ENCODE results near the gene WSB1.
"Not testable (repeated sequence)": the region's sequence is repeated elsewhere in the genome, so short reads cannot be mapped to it uniquely, and the experiment has no call there.

Gene WSB1

GRCh38 chr17:27327871-27328270 lies 34.0 kb downstream of the WSB1 start:
- intact Hi-C loops (cut with DNase I), result no loop called here
- no peak for DNase-seq

DNA sequence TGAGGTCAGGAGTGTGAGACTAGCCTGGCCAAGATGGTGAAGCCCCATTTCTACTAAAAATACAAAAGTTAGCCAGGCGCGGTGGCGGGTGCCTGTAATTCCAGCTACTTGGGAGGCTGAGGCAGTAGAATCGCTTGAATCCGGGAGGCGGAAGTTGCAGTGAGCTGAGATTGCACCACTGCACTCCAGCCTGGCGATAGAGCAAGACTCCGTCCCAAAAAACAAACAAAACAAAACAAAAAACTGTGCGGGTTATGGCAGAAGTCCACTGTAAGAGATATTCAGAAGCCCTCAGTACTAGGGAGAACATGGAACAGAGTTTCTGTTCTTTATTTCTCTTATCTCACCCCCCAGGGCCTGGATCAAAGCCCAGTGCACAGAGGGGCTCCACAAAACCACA lies 34.8 kb downstream of the WSB1 start:
- peak in 1 of 42 donors; percentile 19 for DNase-seq
- intact Hi-C loops (cut with DNase I), result not testable (repeated sequence)

GRCh38 chr17:27329146-27329805 lies 35.4 kb downstream of the WSB1 start:
- peak in 1 of 42 donors; percentile 45 for DNase-seq
- intact Hi-C loops (cut with DNase I), result no loop called here

DNA sequence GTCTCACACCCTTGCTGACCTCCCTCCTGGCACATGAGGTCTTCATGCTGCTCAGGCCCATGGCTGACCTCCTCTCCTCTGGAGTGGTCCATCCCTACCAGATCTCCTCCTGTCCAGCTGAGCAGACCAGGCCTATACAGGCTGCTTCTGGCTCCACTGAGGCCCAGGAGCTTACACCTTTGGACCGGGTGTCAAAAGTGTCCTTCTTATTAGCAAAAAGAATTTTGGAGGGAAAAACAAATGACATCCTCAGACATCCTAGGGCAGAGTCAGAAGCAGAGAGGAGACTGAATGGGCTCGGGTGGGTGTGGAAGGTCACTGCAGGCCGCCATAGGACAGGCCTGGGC lies 38.1 kb downstream of the WSB1 start:
- intact Hi-C loops (cut with DNase I), result loop anchor here (1.0 to 2.0 kb wide), 2 partner anchors 37 to 87 kb away; no protein-coding TSS in a partner anchor

DNA sequence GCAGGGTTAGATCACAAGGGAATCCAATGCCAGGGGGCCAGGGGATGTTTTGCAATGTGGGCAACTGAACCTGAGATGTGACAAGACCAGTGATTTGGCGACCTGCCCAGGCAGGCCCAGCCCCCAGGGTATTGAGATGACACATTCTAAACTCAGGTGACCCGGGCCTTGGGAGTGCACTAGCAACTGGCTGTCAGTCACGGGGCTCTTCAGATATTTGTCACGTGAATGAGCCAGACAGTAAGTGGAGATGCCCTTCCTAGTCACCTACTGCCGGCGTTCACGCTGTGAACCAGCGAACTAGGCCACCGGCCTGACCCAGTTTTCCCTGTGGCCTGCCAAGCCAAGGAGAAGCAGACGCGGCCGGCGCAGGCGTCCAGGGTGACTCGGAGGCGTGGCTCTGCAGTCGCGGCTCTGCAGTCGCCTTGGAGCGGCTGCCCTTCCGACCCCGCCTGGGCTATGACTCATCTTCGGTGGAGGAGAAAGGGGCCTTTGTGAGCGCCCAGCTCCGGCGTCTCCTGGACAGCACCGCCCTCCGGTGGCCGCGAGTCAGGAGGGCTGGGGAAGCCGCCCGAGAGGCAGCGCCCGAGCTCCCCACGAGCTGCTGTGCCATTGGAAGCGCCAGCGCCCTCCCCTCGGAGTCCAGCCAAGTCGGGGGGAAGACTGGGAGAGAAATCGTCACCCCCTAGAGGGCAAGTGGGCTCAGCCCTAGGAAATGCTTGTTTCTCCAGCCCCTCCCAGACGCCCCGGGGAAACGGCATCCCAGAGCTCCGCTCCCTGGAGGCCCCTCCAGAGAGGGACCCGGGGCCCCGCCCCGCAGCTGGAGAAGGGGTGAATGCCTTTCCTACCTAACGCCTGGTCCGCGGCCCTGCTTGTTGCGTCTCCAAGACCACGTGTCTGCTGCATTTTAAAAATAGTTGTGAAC lies 38.8 kb downstream of the WSB1 start:
- DNase-seq, result peak; percentile 94 to 99 (median 97)
- intact Hi-C loops (cut with DNase I), result loop anchor here (1.0 to 2.0 kb wide), 2 partner anchors 37 to 88 kb away; no protein-coding TSS in a partner anchor

More for the DNA sequence above, 38.1 kb downstream of the WSB1 start:
- DNase-seq, result peak in 2 of 42 donors; percentile 11 to 15

DNA sequence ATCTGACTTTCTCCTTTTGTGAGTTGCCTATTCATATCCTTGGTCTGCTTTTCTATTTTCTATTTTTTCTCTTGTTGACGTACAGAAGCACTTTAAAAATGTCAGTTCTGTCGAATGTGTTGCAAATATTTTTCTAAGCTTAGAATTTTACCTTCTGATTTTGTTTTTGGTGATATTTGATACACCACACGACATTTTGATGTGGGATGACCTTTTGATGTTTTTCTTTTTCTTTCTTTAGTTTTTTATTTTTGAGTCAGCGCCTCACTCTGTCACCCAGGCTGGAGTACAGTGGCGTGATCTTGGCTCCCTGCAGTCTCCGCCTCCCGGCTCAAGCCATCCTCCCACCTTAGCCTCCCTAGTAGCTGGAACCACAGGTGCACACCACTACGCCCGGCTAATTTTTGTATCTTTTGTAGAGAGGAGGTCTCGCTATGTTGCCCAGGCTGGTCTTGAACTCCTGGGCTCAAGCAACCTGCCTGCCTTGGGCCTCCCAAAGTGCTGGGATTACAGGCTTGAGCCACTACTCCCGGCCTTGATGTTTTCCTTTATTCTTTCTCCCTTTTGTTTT lies 39.6 kb downstream of the WSB1 start:
- peak in 7 of 42 donors; percentile 24 to 62 (median 29) for DNase-seq

DNA sequence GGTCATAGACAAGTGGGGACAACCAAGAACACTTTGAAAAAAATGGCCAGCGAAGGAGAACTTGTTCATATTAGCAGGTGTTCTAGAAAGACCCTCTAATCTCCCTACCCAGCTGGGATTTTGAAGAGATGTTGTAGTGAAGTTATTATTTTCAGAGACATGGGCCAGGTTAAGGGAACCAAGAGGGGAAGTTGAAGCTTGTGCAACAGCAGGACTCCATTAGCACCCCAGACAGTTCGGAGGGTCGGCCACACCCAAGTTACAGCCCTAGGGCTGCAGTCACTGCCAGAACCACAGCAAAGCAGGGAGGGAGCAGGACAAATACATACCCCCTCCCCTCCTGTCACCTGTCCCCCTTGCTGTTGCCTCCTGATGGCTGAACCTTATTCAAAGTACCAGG lies 42.3 kb downstream of the WSB1 start:
- intact Hi-C loops (cut with DNase I), result no loop called here
- DNase-seq, result peak in 1 of 42 donors; percentile 29

More for the DNA sequence above, 39.6 kb downstream of the WSB1 start:
- intact Hi-C loops (cut with DNase I), result loop anchor here (2.0 kb wide), 1 partner anchor 89 kb away; no protein-coding TSS in a partner anchor

DNA sequence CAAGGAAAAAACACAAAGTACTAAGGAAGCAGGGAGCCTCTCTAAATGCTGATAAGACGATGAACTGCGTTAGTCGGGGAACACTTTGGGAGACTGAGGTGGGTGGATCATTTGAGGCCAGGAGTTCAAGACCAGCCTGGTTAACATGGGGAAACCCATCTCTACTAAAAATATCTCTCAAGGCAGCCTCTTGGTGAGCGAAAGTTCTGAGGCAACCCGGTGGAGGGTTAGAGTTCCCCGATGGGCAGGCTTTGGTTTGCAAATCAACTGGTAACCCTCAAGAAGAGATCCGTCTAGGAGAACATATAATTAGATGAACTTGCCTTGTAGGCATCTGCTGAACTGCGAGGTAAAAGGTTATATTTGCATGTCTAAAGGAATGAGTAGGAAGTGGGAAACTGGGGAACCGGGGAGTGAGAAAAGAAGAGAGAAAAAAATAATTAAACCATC lies 44.6 kb downstream of the WSB1 start:
- intact Hi-C loops (cut with DNase I), result no loop called here
- DNase-seq, result no peak

GRCh38 chr17:27339198-27339835 lies 45.4 kb downstream of the WSB1 start:
- no peak for DNase-seq
- intact Hi-C loops (cut with DNase I), result no loop called here

DNA sequence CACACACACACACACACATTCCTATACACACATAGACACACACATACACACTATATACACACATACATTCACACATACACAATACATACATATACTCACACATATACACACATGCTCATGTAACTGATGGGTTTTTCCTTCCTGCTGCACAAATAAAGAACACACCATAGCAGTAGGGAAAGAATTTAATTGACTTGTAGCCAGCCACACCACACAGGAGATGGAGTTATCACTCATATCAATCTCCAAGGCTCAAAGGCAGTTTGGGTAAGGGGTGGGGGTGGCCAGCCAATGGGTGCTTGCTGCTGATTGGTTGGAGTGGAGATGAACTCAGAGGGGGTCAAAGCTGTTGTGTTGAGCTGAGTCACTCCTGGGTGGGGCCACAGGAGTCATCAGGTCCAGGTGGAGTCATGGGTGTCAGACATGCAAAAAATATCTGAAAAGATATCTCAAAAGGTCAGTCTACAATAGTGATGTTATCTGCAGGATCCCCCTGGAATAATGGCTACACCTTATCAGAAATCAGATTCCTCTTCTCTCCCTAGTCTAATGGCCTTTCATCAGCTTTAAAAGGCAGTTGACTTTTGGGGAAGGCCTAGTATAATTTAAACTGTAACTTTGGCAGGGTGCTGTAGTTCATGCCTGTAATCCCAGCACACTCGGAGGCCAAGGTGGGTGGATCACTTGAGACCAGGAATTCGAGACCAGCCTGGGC lies 46.1 kb downstream of the WSB1 start:
- DNase-seq, result no peak
- intact Hi-C loops (cut with DNase I), result no loop called here

DNA sequence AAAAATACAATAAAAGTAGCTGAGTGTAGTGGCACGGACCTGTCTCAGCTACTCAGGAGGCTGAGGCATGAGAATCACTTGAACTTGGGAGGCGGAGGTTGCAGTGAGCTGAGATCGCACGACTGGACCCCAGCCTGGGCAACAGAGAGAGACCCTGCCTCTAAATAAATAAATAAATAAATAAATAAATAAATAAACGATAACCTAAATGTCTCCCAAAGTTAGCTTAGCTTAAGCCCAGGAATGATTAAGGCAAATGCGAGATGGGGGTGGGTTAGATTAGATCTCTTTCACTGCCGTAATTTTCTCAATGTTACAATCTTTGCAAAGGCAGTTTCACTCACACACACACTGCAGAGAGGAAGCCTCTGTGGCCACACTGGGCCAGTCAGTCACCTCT lies 46.7 kb downstream of the WSB1 start:
- DNase-seq, result no peak
- intact Hi-C loops (cut with DNase I), result no loop called here

- DNase-seq, result no peak
- intact Hi-C loops (cut with DNase I), result no loop called here
Observed at GRCh38 chr17:27341041-27341471, 47.1 kb downstream of the WSB1 start.

- no peak for DNase-seq
- intact Hi-C loops (cut with DNase I), result no loop called here
Observed at GRCh38 chr17:27342059-27342458, 48.1 kb downstream of the WSB1 start.

DNA sequence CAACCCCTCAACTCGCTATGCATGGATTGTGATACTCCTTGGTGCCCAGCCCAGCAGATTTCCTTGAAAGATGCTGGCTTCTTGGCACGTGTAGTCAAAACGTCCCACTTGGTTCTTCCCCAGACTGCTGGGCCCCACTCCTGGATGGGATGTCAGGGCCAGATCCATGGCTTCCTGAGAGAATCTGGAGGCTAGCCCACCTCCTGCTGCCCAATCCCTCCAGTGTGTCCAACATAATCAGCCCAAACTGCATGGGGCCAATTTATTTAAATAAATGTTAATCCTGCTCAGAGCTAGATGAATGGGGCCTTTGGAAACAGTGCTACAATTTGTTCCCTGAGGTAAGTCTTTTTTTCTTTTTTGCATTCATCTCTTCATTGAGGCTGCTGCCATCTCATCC lies 49.4 kb downstream of the WSB1 start:
- intact Hi-C loops (cut with DNase I), result no loop called here
- DNase-seq, result peak in 2 of 42 donors; percentile 37 to 39

DNA sequence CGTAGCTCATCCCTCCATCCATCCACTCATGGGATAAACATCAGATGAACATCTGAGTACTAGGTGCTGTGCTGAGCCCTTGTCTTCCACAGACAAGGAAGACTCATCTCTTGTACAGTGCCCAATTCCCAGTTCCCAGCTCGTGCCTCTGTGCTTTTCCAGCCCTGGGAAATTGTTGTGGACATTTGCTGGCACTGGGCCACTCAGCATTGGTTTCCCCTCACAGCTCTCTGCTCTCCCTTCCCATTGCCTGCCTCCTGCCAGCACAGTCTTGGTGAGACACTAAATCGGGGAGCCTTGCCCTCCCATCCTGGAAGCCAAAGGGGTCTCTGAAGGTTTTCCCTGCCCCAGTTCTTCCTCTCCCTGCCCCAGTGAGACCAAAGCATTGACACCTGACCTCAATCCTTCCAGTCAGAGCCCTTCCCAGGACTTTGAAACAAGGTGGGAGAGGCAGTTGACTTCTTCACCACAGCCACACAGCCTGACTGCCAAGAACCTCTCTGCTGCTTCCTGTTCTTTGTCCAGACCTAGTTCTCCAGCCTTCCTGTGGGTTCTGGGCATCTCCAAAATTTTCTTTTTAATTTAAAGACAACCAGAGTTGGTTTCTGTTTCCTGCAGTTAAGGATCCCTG lies 50.2 kb downstream of the WSB1 start:
- intact Hi-C loops (cut with DNase I), result no loop called here
- no peak for DNase-seq

GRCh38 chr17:27345141-27345904 lies 51.4 kb downstream of the WSB1 start:
- intact Hi-C loops (cut with DNase I), result loop anchor here (5.0 kb wide), 1 partner anchor 53 kb away; the partner anchor contains the start of gene WSB1
- peak in 41 of 42 donors; percentile 39 to 91 (median 70) for DNase-seq

GRCh38 chr17:27346228-27346899 lies 52.5 kb downstream of the WSB1 start:
- DNase-seq, result no peak
- intact Hi-C loops (cut with DNase I), result loop anchor here (5.0 kb wide), 1 partner anchor 54 kb away; the partner anchor contains the start of gene WSB1
